Measurements from ENCODE around the gene HECTD4.

Gene HECTD4

GRCh38 chr12:112424126-112424525 is 41.9 kb upstream of the HECTD4 start:
- Mint-ChIP-seq H3K27ac (peak overlapping the region; percentile 84), H3K4me1 (peaks cover 35% of the 10 kb centered on the region), H3K9me3 (no peaks in the 10 kb centered on the region), H3K4me3 (no peak overlapping the region), H3K36me3 (ENCODE audit: low read depth) (peaks cover 14% of the 10 kb centered on the region), H3K27me3 (ENCODE audit: low read depth, poor library complexity) (no peaks in the 10 kb centered on the region)
- TF ChIP-seq CTCF (IDR thresholded peaks at IDR 0.05), result no peak
- no peak for DNase-seq

- Mint-ChIP-seq H3K36me3 (ENCODE audit: low read depth) (peaks cover 6% of the 10 kb centered on the region), H3K27ac (peak overlapping the region; percentile 67), H3K4me3 (peak overlapping the region; percentile 18), H3K9me3 (no peaks in the 10 kb centered on the region), H3K27me3 (ENCODE audit: low read depth, poor library complexity) (no peaks in the 10 kb centered on the region), H3K4me1 (peaks cover 39% of the 10 kb centered on the region)
- no peak for DNase-seq
- no peak for TF ChIP-seq CTCF (IDR thresholded peaks at IDR 0.05)
These were observed 40.3 kb upstream of the HECTD4 start for GRCh38 chr12:112422531-112422930.

GRCh38 chr12:112421363-112421762 is 39.1 kb upstream of the HECTD4 start:
- Mint-ChIP-seq H3K27ac (no peak overlapping the region), H3K27me3 (ENCODE audit: low read depth, poor library complexity) (no peaks in the 10 kb centered on the region), H3K9me3 (no peaks in the 10 kb centered on the region), H3K36me3 (ENCODE audit: low read depth) (peaks cover 2% of the 10 kb centered on the region), H3K4me3 (peak overlapping the region; percentile 94), H3K4me1 (peaks cover 39% of the 10 kb centered on the region)
- no peak for TF ChIP-seq CTCF (IDR thresholded peaks at IDR 0.05)
- no peak for DNase-seq

- no peaks in the 10 kb centered on the region for H3K27me3 Mint-ChIP-seq (ENCODE audit: low read depth, poor library complexity)
- peak overlapping the region; percentile 15 for H3K27ac Mint-ChIP-seq
- DNase-seq, result no peak
- H3K36me3 Mint-ChIP-seq (ENCODE audit: low read depth), result no peaks in the 10 kb centered on the region
- H3K4me3 Mint-ChIP-seq, result peak overlapping the region; percentile 94
- no peak for TF ChIP-seq CTCF (IDR thresholded peaks at IDR 0.05)
- H3K9me3 Mint-ChIP-seq, result no peaks in the 10 kb centered on the region
- H3K4me1 Mint-ChIP-seq, result peaks cover 39% of the 10 kb centered on the region
These were observed 38.5 kb upstream of the HECTD4 start for GRCh38 chr12:112420740-112421139.

- H3K9me3 Mint-ChIP-seq, result no peaks in the 10 kb centered on the region
- peak overlapping the region; percentile 94 for H3K4me3 Mint-ChIP-seq
- TF ChIP-seq CTCF (IDR thresholded peaks at IDR 0.05), result no peak
- peak; percentile 51 for DNase-seq
- H3K4me1 Mint-ChIP-seq, result peaks cover 39% of the 10 kb centered on the region
- no peaks in the 10 kb centered on the region for H3K36me3 Mint-ChIP-seq (ENCODE audit: low read depth)
- peak overlapping the region; percentile 95 for H3K27ac Mint-ChIP-seq
- H3K27me3 Mint-ChIP-seq (ENCODE audit: low read depth, poor library complexity), result peaks cover 4% of the 10 kb centered on the region
These were observed 37.3 kb upstream of the HECTD4 start for GRCh38 chr12:112419297-112420133.
